Umbilical cord (tissue), 2 donors: ENCODE data around the gene TGFB1I1. TPM values are rescaled to one million over a fixed set of nuclear protein-coding genes. Genes with fewer than 3 reads are reported as not detected.
"Not testable (repeated sequence)": the region's sequence is repeated elsewhere in the genome, so short reads cannot be mapped to it uniquely, and the experiment has no call there.

Source experiments
- DNase-seq: peaks from one replicate; pipeline ENCODE4 v3.0.0-alpha.2; 2015; ENCODE audit warnings: low spot score
- total RNA-seq: library from RNA; depleted of rRNA; stranded (reverse); fragments of >200 nt; gene quantifications from one replicate; pipeline ENCODE4 v1.2.3, GENCODE V29; 2014; ENCODE audit warnings: low replicate concordance; ENCODE audit not compliant: insufficient read depth

The TGFB1I1 gene
- total RNA-seq, 1 donor from 2014 or later, result 83.3 TPM

GRCh38 chr16:31513884-31514283, 41.9 kb downstream of the TGFB1I1 start:
- no peak for DNase-seq

GRCh38 chr16:31517800-31518402, 45.9 kb downstream of the TGFB1I1 start:
- DNase-seq, result no peak

- DNase-seq, result no peak
These were observed 47.9 kb downstream of the TGFB1I1 start for GRCh38 chr16:31519759-31520431.

- DNase-seq, result no peak
These were observed 49.4 kb downstream of the TGFB1I1 start for GRCh38 chr16:31521368-31521767.

GRCh38 chr16:31522071-31522470, 50.1 kb downstream of the TGFB1I1 start:
- no peak for DNase-seq

GRCh38 chr16:31523768-31524167, 51.8 kb downstream of the TGFB1I1 start:
- DNase-seq, result not testable (repeated sequence)

- DNase-seq, result no peak
These were observed 53.2 kb downstream of the TGFB1I1 start for GRCh38 chr16:31525113-31525512.

Other genes starting within 250 kb of the TGFB1I1 start
- gene ITGAM, start 212.2 kb upstream of the TGFB1I1 start, total RNA-seq, result 14.9 TPM
- 8.9 TPM for gene ITGAX, start 117.0 kb upstream of the TGFB1I1 start, total RNA-seq
- not detected for gene ITGAD, start 78.8 kb upstream of the TGFB1I1 start, total RNA-seq
- gene COX6A2, start 43.8 kb upstream of the TGFB1I1 start, total RNA-seq, result not detected
- gene ZNF843, start 29.4 kb upstream of the TGFB1I1 start, total RNA-seq, result 0.96 TPM
- gene ARMC5, start 12.7 kb upstream of the TGFB1I1 start, total RNA-seq, result 8.2 TPM
- gene SLC5A2, start 11.0 kb downstream of the TGFB1I1 start, total RNA-seq, result 2.9 TPM
- 68.1 TPM for gene RUSF1, start 36.2 kb downstream of the TGFB1I1 start, total RNA-seq
- 61.6 TPM for gene AHSP, start 55.7 kb downstream of the TGFB1I1 start, total RNA-seq